GM19240 (cell line): ENCODE data around the gene UGT1A5.

Experiments
- DNase-seq: peaks from one replicate; pipeline ENCODE4 v3.0.0; 2011; ENCODE audit warnings: low spot score; ENCODE audit not compliant: insufficient read length

Gene UGT1A5

GRCh38 chr2:233712611-233713261 is at the start of gene UGT1A5:
Gene UGT1A5, plus strand, starts transcription at chr2:233712907. Its CDS starts 85 bp downstream, at chr2:233712992.
- DNase-seq = no peak

DNA sequence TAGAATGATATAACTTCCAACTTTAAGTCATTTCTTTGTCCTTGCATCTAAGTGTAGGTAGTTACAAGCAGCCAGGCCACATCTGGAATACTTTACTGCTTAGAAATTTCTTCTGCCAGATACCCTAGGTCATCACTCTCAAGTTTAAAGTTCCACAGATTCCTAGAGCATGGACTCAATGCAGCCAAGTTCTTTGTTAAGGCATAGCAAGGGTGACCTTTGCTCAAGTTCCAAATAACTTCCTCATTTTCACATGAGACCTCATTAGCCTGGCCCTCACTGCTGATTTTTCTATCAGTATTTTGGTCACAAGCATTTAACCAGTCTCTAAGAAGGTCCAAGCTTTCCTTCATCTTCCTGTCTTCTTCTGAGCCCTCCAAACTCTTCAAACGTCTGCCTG is 48.8 kb upstream of the UGT1A5 start:
- no peak for DNase-seq

GRCh38 chr2:233668605-233669260 is 44.0 kb upstream of the UGT1A5 start:
- no peak for DNase-seq

DNA sequence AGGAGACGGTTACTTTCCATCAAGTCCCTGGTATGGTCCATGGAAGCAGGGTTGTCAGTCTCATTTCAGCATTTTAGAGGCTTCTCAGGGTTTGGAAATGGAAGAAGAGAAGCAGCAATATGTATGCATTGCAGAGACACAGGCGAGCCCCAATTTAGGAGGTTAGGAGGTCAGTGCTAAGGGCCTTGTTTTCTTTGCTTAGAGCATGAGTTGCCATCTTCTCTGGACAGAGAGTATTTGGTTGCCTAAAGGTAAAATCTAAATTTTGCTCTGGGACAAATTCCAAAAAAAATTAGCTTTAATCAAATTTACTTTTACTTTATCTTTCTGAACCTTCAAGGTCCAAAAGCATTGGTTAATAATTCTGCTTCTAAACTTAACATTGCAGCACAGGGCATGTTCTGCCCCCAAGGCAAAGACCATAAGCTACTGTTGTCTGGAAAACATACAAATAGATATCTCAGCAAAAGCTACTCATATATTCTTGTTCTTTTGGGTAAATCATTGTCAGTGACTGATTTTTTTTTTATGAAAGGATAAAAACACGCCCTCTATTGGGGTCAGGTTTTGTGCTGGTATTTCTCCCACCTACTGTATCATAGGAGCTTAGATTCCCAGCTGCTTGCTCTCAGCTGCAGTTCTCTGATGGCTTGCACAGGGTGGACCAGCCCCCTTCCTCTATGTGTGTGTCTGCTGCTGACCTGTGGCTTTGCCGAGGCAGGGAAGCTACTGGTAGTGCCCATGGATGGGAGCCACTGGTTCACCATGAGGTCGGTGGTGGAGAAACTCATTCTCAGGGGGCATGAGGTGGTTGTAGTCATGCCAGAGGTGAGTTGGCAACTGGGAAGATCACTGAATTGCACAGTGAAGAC is 41.2 kb upstream of the UGT1A5 start, which contains the start of gene UGT1A9:
Gene UGT1A9 (plus strand): TSS at position 609 of the 872 bp plus-strand sequence. CDS start 37 bp downstream, at position 646.
- DNase-seq = no peak

- no peak for DNase-seq
Observed at GRCh38 chr2:233672886-233673285, 39.8 kb upstream of the UGT1A5 start.

DNA sequence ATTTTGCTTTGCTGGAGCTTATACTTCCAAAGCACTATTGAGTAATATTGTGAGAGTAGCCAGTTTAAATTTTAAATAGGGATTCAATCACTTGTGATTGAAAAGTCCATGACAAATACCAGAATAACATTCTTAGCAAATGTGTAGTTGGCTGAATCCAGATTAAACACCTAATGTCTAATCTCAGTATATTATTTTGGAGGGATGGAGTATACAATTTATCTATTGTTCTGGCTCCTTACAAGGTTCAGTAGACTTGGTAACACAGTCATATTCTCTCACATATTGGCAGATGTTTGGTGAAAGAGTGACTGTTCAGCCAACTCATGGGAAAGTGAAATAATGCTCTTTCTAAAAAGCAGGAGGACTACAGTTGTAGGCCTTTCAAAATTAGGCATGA is 38.8 kb upstream of the UGT1A5 start:
- DNase-seq = no peak

GRCh38 chr2:233674314-233674713 is 38.4 kb upstream of the UGT1A5 start:
- DNase-seq = no peak

GRCh38 chr2:233674995-233675394 is 37.7 kb upstream of the UGT1A5 start:
- DNase-seq = no peak

DNA sequence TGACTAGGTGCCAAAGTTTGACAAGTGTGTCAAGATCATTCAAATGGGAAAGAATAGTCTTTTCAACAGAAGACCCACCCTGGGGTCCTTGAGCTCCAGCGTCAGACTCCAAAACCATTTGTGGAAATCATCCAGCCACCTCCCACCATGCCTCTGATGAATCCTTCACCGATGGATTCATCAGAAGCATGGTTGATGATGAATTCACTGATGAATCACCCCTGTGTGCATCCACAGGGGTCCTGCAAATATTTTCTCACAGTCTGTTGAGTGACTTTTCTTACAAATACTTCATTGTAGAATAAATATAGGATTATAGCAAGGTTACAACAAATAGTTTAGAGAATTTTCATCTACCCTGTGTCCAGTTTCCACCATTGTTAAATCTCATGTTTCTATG is 36.7 kb upstream of the UGT1A5 start:
- DNase-seq = no peak

- no peak for DNase-seq
Observed at GRCh38 chr2:233679196-233679595, 33.5 kb upstream of the UGT1A5 start.

DNA sequence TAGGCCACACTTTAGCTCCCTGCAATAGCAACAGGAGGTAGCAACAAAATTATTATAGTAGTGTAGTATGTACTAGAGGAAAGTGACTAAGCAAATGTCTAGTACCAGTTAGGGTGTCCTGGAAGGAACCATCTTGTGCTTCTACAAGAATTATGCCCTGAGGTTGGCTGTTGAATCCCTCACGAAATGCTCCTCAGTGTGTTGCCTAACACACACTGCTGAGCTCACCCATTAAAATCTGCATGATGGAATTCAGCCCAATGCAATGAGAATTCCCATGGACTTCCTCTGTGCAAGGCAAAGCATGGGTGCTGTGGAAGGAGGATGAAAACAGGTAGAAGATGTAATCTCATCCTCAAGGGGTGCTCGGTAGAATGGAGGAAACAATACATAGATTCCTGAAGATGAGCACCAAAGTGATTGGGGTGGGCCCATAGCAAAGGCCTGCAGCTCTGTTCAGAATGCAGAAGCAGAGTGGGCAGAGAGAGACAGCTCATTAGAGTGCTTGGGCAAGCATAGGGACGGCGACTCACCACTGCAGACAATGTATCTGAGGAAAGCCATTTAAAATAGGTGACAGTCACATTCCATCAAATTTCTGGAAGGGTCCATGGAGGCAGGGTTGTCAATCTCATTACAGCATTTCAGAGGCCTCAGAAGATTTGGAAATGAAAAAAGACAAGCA is 32.2 kb upstream of the UGT1A5 start:
- DNase-seq = no peak

GRCh38 chr2:233681521-233682099 is 31.1 kb upstream of the UGT1A5 start, which contains the start of gene UGT1A7:
Gene UGT1A7, plus strand, starts transcription at chr2:233681901. Its CDS starts 37 bp downstream, at chr2:233681938.
- DNase-seq = no peak

DNA sequence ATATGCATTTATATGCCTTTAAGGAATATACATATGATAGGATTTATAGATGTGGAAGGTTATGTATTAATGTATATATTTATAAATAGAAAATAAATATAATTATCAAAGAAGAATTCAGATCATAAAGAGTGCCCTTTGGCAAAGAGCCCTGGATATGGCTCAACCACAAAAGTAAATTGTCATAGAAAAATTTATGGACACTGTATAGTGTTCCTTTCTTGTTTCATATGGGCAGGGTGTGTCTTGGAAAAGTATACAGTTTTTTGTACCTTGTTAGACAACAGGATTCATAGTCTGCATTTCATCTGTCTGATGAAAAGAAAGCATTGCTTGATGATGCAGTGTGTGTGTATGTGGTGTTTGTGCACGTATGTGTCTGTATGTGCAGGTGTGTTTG is 28.1 kb upstream of the UGT1A5 start:
- no peak for DNase-seq

- no peak for DNase-seq
Observed at GRCh38 chr2:233686928-233687327, 25.8 kb upstream of the UGT1A5 start.

GRCh38 chr2:233688341-233688740 is 24.4 kb upstream of the UGT1A5 start:
- no peak for DNase-seq

GRCh38 chr2:233689031-233689430 is 23.7 kb upstream of the UGT1A5 start:
- no peak for DNase-seq

GRCh38 chr2:233689501-233689900 is 23.2 kb upstream of the UGT1A5 start:
- DNase-seq = no peak

DNA sequence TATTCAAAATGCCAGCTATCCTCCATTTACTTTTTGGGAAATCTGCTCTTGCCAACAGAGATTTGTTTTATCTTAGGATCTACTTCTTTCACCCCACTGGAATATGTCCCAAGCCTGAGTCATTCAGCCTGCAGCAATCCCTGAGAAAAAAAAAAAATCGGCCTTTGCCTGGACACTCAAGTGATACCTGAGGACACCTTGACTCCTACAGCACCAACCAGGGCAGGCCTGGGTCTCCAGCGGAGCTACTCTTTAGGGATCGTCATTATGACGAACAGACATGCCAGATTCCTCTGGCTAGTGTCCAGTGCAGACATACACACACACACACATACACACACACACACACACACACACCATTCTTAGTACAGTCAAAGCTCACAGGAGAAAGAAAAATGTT is 22.3 kb upstream of the UGT1A5 start:
- no peak for DNase-seq

GRCh38 chr2:233691443-233692433 is 21.0 kb upstream of the UGT1A5 start:
- no peak for DNase-seq

DNA sequence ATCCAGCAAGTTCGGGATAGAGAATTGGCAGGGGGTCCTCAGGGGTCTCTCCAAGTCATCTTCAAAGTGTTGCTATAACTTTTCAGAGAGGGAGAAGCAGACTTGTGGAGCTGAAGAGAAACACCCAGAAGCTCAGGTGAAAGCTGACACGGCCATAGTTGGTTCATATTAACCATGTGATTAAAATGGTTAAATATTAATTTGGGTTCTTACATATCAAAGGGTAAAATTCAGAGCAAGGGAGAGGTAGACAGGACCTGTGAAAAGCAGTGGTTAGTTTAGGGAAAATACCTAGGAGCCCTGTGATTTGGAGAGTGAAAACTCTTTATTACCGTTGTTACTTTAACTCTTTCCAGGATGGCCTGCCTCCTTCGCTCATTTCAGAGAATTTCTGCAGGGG is 20.1 kb upstream of the UGT1A5 start, which contains the start of gene UGT1A6:
Gene UGT1A6 (plus strand): TSS at position 243 of the 400 bp plus-strand sequence. CDS start 115 bp downstream, at position 358.
- DNase-seq = no peak
